GM23338 (cell line): ENCODE measurements around the gene PMM1. TPM values are rescaled to one million over a fixed set of nuclear protein-coding genes. Genes with fewer than 3 reads are reported as not detected.

Source experiments
- ATAC-seq: fragments of 200-7000 bp; cut with Tn5 transposase; 3 replicates; pipeline ENCODE4 v1.9.1; 2020
- DNase-seq: peaks from one replicate; pipeline ENCODE4 v3.0.0-alpha.2; 2015; ENCODE audit warnings: low spot score
- H2AFZ ChIP-seq: fragments of 200-600 bp; sonication (generic); 2 replicates; pipeline ENCODE4 v1.8.0; 2016; ENCODE audit warnings: antibody characterized with exemption, mild to moderate bottlenecking, moderate library complexity
- H3F3A ChIP-seq: fragments of 200-600 bp; sonication (generic); replicated peaks from 2 replicates; pipeline ENCODE4 v1.8.0; 2017; ENCODE audit warnings: antibody characterized with exemption, mixed run types, low read depth
- H3K27ac ChIP-seq: fragments of 200-600 bp; sonication (generic); 2 replicates; pipeline ENCODE4 v1.6.1; 2016; ENCODE audit warnings: low read depth
- H3K27me3 ChIP-seq: fragments of 200-600 bp; sonication (generic); 2 replicates; pipeline ENCODE4 v1.8.0; 2016; ENCODE audit warnings: mild to moderate bottlenecking, mixed run types, moderate library complexity; ENCODE audit not compliant: insufficient read depth
- H3K36me3 ChIP-seq: fragments of 200-600 bp; sonication (generic); 2 replicates; pipeline ENCODE4 v1.8.0; 2016; ENCODE audit warnings: mild to moderate bottlenecking; ENCODE audit not compliant: insufficient read depth
- H3K4me1 ChIP-seq: fragments of 200-600 bp; sonication (generic); 2 replicates; pipeline ENCODE4 v1.8.0; 2016; ENCODE audit warnings: mild to moderate bottlenecking, moderate library complexity; ENCODE audit not compliant: insufficient read depth
- H3K4me2 ChIP-seq: fragments of 200-600 bp; sonication (generic); 2 replicates; pipeline ENCODE4 v1.7.1; 2017; ENCODE audit warnings: mixed run types
- H3K4me3 ChIP-seq: fragments of 200-600 bp; sonication (generic); 2 replicates; pipeline ENCODE4 v1.6.1; 2016; ENCODE audit warnings: mixed run types
- H3K79me2 ChIP-seq: fragments of 200-600 bp; sonication (generic); replicated peaks from 2 replicates; pipeline ENCODE4 v1.8.0; 2017; ENCODE audit warnings: mild to moderate bottlenecking; ENCODE audit not compliant: insufficient read depth
- H3K9me2 ChIP-seq: fragments of 200-600 bp; sonication (generic); 2 replicates; pipeline ENCODE4 v1.8.0; 2017; ENCODE audit not compliant: insufficient read depth
- H4K20me1 ChIP-seq: fragments of 200-600 bp; sonication (generic); replicated peaks from 2 replicates; pipeline ENCODE4 v1.8.0; 2017; ENCODE audit warnings: mild to moderate bottlenecking; ENCODE audit not compliant: insufficient read depth
- H3K27ac Mint-ChIP-seq: 2 replicates; pipeline ENCODE4 v1.8.0; 2020; ENCODE audit warnings: inconsistent platforms, mild to moderate bottlenecking, moderate library complexity, mixed read lengths
- H3K27me3 Mint-ChIP-seq: 3 replicates; pipeline ENCODE4 v1.8.0; 2022; ENCODE audit warnings: low read depth, mild to moderate bottlenecking, moderate library complexity, mixed read lengths, inconsistent platforms; ENCODE audit not compliant: insufficient read depth, poor library complexity
- H3K36me3 Mint-ChIP-seq: 3 replicates; pipeline ENCODE4 v1.8.0; 2021; ENCODE audit warnings: low read depth, mild to moderate bottlenecking, inconsistent platforms, moderate library complexity, mixed read lengths
- H3K4me1 Mint-ChIP-seq: 3 replicates; pipeline ENCODE4 v1.8.0; 2020; ENCODE audit warnings: mild to moderate bottlenecking, inconsistent platforms, mixed read lengths
- H3K4me3 Mint-ChIP-seq: 3 replicates; pipeline ENCODE4 v1.8.0; 2021; ENCODE audit warnings: moderate library complexity, mild to moderate bottlenecking, inconsistent platforms, mixed read lengths
- H3K9me3 Mint-ChIP-seq: 3 replicates; pipeline ENCODE4 v1.8.0; 2020; ENCODE audit warnings: moderate library complexity, mild to moderate bottlenecking, inconsistent platforms, mixed read lengths
- CREB1 ChIP-seq: fragments of 250-450 bp; sonication (Bioruptor Pico); IDR thresholded peaks from 2 replicates; pipeline ENCODE4 v1.5.0; 2020; ENCODE audit warnings: low read depth, mild to moderate bottlenecking, moderate library complexity
- EZH2 ChIP-seq: fragments of 200-600 bp; sonication (generic); IDR thresholded peaks from one replicate; pipeline ENCODE4 v1.8.0; 2017; ENCODE audit warnings: antibody characterized with exemption, mild to moderate bottlenecking, low read depth; ENCODE audit not compliant: unreplicated experiment
- REST ChIP-seq: IDR thresholded peaks from one replicate; pipeline ENCODE4 v1.6.1; 2018; ENCODE audit warnings: antibody characterized with exemption; ENCODE audit not compliant: unreplicated experiment
- STAT1 ChIP-seq: IDR thresholded peaks from one replicate; pipeline ENCODE4 v1.6.1; 2016; ENCODE audit warnings: antibody characterized with exemption; ENCODE audit not compliant: unreplicated experiment
- ZNF114 ChIP-seq: fragments of 250-450 bp; sonication (Bioruptor Pico); IDR thresholded peaks from 2 replicates; pipeline ENCODE4 v1.5.0; 2020; ENCODE audit warnings: mild to moderate bottlenecking, moderate library complexity
- ZNF331 ChIP-seq: fragments of 250-450 bp; sonication (Bioruptor Pico); IDR thresholded peaks from 2 replicates; pipeline ENCODE4 v1.5.0; 2020; ENCODE audit warnings: low read depth, mild to moderate bottlenecking, moderate library complexity
- polyA plus RNA-seq: library from polyadenylated mRNA; unstranded; fragments of >200 nt; fragmentation: Nextera tagmentation; extraction: Ambion mirVana; gene quantifications from 2 replicates; pipeline ENCODE4 v1.2.1, GENCODE V29; 2016
- total RNA-seq: library from RNA; depleted of rRNA; stranded (reverse); fragments of >200 nt; shearing (Covaris generic); gene quantifications from 2 replicates; pipeline ENCODE4 v1.2.3, GENCODE V29; 2014
- TF ChIP-seq, protein P1 (sequence below): IDR thresholded peaks from 2 replicates; pipeline ENCODE4 v1.6.1; 2016; ENCODE audit warnings: antibody characterized with exemption
- TF ChIP-seq, protein P2 (sequence below), 2 experiments: fragments of 200-600 bp in 1 of 2; sonication (generic) in 1 of 2; conservative IDR thresholded peaks; 2 replicates each; pipeline versions ENCODE4 v1.5.1 to v1.6.1; 2016 to 2017; ENCODE audit warnings: antibody characterized with exemption in 2 of 2, low read depth in 2 of 2, mild to moderate bottlenecking in 2 of 2, moderate library complexity in 1 of 2
- TF ChIP-seq, protein P3 (sequence below): fragments of 250-450 bp; sonication (Bioruptor Pico); IDR thresholded peaks from 2 replicates; pipeline ENCODE4 v1.5.0; 2020; ENCODE audit warnings: mild to moderate bottlenecking, moderate library complexity

PMM1 gene
- total and polyA plus RNA-seq, 2 experiments from 2014 or later: 8.7 to 9.9 TPM

DNA sequence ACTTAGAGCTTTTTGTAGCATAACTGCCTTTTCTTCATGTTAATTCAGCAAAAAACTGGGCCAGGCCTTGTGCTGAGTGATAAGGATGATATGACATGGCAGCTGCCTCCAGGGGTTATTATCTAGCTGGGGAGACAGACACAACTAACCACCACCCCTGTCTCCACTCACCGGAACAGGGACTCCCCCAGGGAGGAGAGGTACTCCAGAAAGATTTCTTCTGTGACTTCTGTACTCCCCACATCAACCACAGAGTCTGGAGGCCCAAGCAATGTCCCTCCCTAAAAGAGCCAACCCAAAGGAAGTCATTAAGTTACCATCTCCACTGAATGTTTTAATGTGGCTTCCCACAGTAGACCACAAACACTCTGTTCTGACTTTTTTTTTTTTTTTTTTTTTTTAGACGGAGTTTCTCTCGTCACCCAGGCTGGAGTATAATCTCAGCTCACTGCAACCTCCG is 14.3 kb upstream of the PMM1 start:
- peaks cover 8% of the 10 kb centered on the region; the same call in 1 of the 2 replicates for H3K36me3 ChIP-seq
- no peak overlapping the region for H3K4me2 ChIP-seq
- no peaks in the 10 kb centered on the region; the same call in 2 of the 3 replicates for H3K9me3 Mint-ChIP-seq
- no peaks in the 10 kb centered on the region for H3K27me3 ChIP-seq
- no peak for DNase-seq
- H3K4me1 ChIP-seq: no peaks in the 10 kb centered on the region
- H4K20me1 ChIP-seq: peaks cover 14% of the 10 kb centered on the region
- TF ChIP-seq EZH2 (no peak), CREB1 (no peak), ZNF114 (CRISPR knock-in tag) (no peak), STAT1 (no peak), REST (no peak), ZNF331 (no peak)
- TF ChIP-seq, protein P1, sequence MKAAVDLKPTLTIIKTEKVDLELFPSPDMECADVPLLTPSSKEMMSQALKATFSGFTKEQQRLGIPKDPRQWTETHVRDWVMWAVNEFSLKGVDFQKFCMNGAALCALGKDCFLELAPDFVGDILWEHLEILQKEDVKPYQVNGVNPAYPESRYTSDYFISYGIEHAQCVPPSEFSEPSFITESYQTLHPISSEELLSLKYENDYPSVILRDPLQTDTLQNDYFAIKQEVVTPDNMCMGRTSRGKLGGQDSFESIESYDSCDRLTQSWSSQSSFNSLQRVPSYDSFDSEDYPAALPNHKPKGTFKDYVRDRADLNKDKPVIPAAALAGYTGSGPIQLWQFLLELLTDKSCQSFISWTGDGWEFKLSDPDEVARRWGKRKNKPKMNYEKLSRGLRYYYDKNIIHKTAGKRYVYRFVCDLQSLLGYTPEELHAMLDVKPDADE: no peak
- TF ChIP-seq, protein P2, sequence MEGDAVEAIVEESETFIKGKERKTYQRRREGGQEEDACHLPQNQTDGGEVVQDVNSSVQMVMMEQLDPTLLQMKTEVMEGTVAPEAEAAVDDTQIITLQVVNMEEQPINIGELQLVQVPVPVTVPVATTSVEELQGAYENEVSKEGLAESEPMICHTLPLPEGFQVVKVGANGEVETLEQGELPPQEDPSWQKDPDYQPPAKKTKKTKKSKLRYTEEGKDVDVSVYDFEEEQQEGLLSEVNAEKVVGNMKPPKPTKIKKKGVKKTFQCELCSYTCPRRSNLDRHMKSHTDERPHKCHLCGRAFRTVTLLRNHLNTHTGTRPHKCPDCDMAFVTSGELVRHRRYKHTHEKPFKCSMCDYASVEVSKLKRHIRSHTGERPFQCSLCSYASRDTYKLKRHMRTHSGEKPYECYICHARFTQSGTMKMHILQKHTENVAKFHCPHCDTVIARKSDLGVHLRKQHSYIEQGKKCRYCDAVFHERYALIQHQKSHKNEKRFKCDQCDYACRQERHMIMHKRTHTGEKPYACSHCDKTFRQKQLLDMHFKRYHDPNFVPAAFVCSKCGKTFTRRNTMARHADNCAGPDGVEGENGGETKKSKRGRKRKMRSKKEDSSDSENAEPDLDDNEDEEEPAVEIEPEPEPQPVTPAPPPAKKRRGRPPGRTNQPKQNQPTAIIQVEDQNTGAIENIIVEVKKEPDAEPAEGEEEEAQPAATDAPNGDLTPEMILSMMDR (conservative IDR thresholded peaks at IDR 0.05; ENCODE audit: low read depth in 2 of 2): no peak
- TF ChIP-seq, protein P3, sequence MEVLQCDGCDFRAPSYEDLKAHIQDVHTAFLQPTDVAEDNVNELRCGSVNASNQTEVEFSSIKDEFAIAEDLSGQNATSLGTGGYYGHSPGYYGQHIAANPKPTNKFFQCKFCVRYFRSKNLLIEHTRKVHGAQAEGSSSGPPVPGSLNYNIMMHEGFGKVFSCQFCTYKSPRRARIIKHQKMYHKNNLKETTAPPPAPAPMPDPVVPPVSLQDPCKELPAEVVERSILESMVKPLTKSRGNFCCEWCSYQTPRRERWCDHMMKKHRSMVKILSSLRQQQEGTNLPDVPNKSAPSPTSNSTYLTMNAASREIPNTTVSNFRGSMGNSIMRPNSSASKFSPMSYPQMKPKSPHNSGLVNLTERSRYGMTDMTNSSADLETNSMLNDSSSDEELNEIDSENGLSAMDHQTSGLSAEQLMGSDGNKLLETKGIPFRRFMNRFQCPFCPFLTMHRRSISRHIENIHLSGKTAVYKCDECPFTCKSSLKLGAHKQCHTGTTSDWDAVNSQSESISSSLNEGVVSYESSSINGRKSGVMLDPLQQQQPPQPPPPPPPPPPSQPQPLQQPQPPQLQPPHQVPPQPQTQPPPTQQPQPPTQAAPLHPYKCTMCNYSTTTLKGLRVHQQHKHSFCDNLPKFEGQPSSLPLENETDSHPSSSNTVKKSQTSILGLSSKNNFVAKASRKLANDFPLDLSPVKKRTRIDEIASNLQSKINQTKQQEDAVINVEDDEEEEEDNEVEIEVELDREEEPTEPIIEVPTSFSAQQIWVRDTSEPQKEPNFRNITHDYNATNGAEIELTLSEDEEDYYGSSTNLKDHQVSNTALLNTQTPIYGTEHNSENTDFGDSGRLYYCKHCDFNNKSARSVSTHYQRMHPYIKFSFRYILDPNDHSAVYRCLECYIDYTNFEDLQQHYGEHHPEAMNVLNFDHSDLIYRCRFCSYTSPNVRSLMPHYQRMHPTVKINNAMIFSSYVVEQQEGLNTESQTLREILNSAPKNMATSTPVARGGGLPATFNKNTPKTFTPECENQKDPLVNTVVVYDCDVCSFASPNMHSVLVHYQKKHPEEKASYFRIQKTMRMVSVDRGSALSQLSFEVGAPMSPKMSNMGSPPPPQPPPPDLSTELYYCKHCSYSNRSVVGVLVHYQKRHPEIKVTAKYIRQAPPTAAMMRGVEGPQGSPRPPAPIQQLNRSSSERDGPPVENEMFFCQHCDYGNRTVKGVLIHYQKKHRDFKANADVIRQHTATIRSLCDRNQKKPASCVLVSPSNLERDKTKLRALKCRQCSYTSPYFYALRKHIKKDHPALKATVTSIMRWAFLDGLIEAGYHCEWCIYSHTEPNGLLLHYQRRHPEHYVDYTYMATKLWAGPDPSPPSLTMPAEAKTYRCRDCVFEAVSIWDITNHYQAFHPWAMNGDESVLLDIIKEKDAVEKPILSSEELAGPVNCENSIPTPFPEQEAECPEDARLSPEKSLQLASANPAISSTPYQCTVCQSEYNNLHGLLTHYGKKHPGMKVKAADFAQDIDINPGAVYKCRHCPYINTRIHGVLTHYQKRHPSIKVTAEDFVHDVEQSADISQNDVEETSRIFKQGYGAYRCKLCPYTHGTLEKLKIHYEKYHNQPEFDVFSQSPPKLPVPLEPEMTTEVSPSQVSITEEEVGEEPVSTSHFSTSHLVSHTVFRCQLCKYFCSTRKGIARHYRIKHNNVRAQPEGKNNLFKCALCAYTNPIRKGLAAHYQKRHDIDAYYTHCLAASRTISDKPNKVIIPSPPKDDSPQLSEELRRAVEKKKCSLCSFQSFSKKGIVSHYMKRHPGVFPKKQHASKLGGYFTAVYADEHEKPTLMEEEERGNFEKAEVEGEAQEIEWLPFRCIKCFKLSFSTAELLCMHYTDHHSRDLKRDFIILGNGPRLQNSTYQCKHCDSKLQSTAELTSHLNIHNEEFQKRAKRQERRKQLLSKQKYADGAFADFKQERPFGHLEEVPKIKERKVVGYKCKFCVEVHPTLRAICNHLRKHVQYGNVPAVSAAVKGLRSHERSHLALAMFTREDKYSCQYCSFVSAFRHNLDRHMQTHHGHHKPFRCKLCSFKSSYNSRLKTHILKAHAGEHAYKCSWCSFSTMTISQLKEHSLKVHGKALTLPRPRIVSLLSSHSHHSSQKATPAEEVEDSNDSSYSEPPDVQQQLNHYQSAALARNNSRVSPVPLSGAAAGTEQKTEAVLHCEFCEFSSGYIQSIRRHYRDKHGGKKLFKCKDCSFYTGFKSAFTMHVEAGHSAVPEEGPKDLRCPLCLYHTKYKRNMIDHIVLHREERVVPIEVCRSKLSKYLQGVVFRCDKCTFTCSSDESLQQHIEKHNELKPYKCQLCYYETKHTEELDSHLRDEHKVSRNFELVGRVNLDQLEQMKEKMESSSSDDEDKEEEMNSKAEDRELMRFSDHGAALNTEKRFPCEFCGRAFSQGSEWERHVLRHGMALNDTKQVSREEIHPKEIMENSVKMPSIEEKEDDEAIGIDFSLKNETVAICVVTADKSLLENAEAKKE (CRISPR knock-in tag): no peak
- H3K4me3 ChIP-seq: no peak overlapping the region
- H2AFZ ChIP-seq: no peak overlapping the region
- peaks cover 5% of the 10 kb centered on the region for H3K27me3 Mint-ChIP-seq
- no peaks in the 10 kb centered on the region for H3K9me2 ChIP-seq
- H3K36me3 Mint-ChIP-seq: peaks cover 46% of the 10 kb centered on the region
- no peak overlapping the region for H3K27ac ChIP-seq
- H3K27ac Mint-ChIP-seq: no peak overlapping the region
- no peak for ATAC-seq
- no peaks in the 10 kb centered on the region for H3F3A ChIP-seq
- H3K79me2 ChIP-seq: no peaks in the 10 kb centered on the region
- no peaks in the 10 kb centered on the region for H3K4me1 Mint-ChIP-seq
- no peak overlapping the region for H3K4me3 Mint-ChIP-seq
